Measurements from ENCODE around the gene A1BG.

Gene A1BG

DNA sequence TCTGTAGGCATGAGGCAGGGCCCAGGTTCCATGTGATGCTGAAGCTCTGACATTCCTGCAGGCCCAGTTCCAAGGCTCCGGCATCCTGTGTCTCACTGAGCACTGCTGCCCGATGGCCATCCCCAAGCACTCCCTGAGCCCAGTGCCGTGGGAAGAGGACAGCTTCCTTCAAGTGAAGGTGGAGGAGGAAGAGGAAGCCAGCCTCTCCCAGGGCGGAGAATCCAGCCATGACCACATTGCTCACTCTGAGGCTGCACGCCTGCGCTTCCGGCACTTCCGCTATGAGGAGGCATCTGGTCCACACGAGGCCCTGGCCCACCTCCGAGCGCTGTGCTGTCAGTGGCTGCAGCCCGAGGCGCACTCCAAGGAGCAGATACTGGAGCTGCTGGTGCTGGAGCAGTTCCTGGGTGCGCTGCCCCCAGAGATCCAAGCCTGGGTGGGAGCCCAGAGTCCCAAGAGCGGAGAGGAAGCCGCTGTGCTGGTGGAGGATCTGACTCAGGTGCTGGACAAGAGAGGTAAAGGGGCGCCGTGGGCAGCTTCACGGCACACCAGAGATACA, 18.5 kb downstream of the A1BG start:
- no peak for DNase-seq

- no peak for DNase-seq
Observed at GRCh38 chr19:58332697-58333096, 20.6 kb downstream of the A1BG start.

- DNase-seq, result peak in 11 of 14 donors; percentile 18 to 69 (median 39)
Observed at GRCh38 chr19:58330458-58330857, 22.8 kb downstream of the A1BG start.

- DNase-seq, result no peak
Observed at GRCh38 chr19:58328999-58329398, 24.3 kb downstream of the A1BG start.

GRCh38 chr19:58326914-58327726, 26.2 kb downstream of the A1BG start, which contains the start of gene ZSCAN22:
TSS of gene ZSCAN22 (plus strand) at chr19:58326994. CDS start at chr19:58334803, 7,809 bp downstream.
- DNase-seq, result peak; percentile 79 to 99 (median 97)

- no peak for DNase-seq
Observed at GRCh38 chr19:58326501-58326913, 26.8 kb downstream of the A1BG start.

DNA sequence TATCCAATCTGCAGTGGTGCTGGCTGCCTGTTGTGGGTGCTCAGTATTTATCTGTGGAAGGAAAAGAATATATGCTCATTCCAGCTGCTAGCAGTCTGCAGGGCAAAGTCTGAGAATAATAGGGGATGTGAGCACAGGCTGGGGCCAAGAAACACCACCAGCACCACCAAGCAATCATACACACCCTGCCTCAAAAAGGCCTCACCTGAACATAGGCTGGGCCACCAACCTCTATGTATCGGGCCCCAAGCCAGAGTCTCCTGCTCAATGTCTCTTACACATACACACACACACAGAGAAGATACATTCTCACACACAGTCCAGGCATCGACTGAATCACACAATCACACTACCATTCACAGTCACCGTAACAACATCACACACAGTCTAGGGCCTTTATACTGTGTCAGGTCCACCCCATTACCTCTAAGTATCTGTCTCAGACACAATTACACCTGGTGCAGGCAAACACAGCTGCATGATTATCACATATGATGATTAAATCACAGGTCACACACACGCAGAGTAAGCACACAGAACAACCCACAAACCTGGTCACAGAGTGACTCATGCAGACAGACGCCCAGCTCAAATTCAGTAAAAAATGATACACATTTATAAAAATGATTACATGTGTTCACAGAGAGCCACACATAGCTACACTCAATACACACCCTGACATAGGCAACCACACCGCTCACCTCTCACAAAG, 27.8 kb downstream of the A1BG start:
- DNase-seq, result no peak

- DNase-seq, result no peak
Observed at GRCh38 chr19:58319241-58319640, 34.1 kb downstream of the A1BG start.

DNA sequence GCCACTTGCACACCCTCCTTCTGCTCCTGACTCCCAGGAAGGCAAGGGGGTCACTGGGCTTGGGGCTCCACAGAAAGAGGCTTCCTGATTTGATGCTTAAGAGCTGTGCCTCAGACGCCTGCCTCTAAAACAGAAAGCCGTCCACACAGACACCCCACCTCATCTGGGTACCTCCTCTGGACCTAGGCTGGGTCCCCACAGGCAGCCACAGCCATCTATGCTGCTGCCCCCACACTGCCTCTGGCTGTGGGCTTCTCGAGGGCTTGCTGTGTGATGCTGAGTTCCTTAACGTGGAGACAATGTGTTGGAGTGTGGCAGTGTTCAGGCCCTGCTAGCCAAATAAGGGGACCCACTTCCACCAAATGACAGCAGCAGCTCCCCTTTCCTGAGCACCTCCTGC, 35.0 kb downstream of the A1BG start:
- no peak for DNase-seq

- DNase-seq, result no peak
Observed at GRCh38 chr19:58317476-58318072, 35.7 kb downstream of the A1BG start.

DNA sequence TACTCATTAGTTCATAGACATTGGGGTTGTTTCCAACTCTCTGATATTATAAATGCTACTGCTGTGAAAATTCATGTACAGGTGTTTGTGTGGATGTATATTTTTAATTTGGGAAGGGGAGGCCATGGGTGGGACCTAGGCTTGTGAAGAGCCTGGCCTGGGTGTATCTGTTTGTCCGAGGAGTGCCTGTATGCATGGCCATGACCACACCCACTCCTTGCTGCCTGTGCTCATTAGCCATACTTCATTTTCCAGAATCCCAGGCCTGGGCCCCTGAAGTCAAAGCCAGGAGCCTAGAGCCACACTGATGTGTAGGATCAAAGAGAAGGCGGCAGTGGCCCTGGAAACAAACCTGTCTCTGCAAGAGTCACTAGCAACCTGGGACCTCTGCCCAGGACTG, 37.7 kb downstream of the A1BG start:
- DNase-seq, result no peak

- DNase-seq, result no peak
Observed at GRCh38 chr19:58311345-58311865, 41.9 kb downstream of the A1BG start.

DNA sequence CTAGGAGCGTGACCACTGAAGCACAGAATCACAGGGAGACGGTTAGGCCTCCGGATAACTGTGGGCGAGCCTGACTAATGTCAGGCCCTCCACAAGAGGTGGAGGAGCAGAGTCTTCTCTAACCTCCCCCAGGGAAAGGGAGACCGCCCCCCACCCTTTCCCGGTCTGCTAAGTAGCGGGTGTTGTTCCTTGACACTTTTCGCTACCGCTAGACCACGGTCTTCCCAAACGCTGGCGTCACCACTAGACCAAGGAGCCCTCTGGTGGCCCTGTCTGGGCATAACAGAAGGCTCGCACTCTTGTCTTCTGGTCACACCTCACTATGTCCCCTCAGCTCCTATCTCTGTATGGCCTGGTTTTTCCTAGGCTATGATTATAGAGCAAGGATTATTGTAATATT, 42.6 kb downstream of the A1BG start:
- peak in 2 of 14 donors; percentile 0 to 21 for DNase-seq

GRCh38 chr19:58307736-58308135, 45.6 kb downstream of the A1BG start:
- no peak for DNase-seq

- no peak for DNase-seq
Observed at GRCh38 chr19:58305932-58306323, 47.4 kb downstream of the A1BG start.

DNA sequence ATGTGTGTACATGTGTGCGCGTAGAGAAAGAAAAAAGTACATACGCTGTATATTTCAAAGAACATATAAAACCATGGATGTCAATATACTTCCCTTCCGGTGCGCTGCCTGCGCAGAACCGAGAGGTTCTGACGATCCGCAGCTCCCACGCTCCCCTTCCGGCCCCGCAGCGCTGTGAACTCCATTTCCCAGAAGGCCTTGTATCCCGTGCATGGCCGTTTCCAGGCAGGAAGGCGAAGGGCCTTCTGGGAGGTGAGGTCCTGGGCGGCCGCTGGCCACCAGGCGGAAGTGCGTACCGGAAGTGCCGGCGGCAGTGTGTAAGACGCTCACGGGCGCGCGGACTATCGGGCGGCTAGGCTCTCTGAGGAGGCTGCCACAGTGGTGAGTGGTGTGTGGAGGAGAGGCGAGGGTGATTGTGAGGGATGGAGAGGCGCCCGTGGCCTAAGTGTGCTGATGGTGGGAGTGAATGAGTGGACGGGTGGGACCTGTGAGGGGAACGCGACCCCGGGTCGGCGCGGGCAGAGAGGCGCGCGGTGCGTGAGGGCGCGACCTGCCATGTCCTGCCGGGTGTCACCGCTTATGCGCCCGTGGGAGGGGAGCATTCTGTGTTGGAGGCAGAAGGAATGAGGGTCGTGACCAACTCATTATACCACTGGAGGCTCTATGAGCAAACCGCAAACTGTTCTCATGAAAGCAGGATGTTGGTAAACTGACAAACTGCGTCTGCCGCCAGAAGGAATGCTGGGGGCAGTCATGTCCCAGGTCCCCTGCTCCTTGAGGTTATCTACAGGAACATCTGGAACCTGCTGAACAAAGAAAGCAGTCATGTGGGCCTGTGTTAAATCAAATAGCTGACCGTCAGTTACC, 48.0 kb downstream of the A1BG start, which contains the start of gene ERVK3-1:
Gene ERVK3-1, plus strand, starts transcription at position 313 of the 867 bp plus-strand sequence. CDS start 6,792 bp downstream, outside the sequence.
- DNase-seq, result peak; percentile 56 to 97 (median 92)

GRCh38 chr19:58304748-58305064, 48.6 kb downstream of the A1BG start:
- DNase-seq, result no peak

DNA sequence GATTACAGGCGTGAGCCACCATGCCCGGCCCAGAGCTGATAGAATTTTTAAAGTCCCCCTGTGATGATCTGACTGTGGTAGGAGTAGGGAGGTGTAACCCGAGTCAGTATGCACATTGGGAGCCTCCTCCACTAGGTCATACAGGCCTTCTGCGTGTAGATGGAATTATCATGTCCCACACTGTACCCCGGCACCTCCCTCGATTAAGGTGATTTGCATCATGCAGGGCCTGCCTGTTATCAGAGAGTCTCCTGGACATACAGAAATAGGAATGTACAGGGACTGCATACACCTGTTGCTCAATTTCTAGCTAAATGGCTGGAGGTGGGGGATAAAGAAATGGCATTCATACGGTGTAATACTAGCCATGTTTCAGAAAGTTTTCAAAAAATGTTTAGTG, 49.0 kb downstream of the A1BG start:
- no peak for DNase-seq

DNA sequence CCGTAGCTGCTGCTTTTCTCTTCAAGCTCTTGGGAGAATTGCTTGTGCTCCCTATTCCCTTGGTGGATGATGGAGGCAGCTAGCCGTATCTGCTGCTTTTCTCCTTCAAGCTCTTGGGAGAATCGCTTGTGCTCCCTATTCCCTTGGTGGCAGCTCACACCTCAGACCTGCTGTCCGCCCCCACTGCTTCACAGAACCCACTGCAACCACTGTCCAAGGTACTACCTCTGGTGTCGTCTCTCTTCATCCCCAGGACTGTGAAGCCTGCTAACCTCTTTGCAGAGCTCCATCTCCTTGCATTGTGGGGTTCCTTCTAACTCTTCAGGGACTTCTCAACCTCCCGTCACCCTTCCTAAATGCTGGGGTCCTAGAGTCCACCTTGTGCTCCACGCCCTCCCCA, 52.7 kb downstream of the A1BG start:
- no peak for DNase-seq

- no peak for DNase-seq
Observed at GRCh38 chr19:58296104-58296503, 57.2 kb downstream of the A1BG start.

Data from C1 segment of cervical spinal cord (tissue), 14 donors.